ENCODE measurements around the gene SPATA18.

The SPATA18 gene, protein sequence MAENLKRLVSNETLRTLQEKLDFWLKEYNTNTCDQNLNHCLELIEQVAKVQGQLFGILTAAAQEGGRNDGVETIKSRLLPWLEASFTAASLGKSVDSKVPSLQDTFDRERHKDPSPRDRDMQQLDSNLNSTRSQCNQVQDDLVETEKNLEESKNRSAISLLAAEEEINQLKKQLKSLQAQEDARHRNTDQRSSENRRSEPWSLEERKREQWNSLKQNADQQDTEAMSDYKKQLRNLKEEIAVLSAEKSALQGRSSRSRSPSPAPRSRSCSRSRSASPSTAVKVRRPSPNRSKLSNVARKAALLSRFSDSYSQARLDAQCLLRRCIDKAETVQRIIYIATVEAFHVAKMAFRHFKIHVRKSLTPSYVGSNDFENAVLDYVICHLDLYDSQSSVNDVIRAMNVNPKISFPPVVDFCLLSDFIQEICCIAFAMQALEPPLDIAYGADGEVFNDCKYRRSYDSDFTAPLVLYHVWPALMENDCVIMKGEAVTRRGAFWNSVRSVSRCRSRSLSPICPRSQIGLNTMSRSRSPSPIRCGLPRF

DNA sequence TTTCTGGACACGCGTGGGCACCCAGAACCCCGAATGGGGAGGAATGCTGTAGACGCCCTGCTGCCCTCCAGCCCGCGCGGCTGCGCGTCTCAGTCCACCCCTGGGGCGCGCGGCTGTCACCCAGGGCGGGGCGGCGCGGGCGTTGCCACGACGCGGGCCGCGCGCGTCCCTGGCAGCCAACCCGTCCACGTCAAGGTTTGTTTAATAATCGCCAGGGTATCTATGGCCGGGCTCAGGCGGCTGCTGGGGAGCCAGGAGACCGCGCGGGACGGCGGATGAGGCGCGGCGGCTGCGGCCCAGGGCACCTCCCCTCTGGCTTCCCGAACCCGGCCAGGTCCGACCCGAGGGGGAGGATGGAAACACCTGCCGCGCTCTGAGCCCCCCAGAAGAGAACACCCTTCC, at the start of gene SPATA18:
TSS of gene SPATA18 (plus strand) at position 92 of the 402 bp plus-strand sequence. CDS start 401 bp downstream, outside the sequence.
- no peak for TF ChIP-seq CTCF (IDR thresholded peaks at IDR 0.05; ENCODE audit: low read depth, low read length, missing control alignments)
- DNase-seq (ENCODE audit: low read depth) = no peak
- in situ Hi-C loops (cut with HindIII; ENCODE audit: low sequenced_read_pairs) = no loop called here
- H3K4me3 ChIP-seq (ENCODE audit: low read depth, low read length) = peak within 1 kb of the TSS; percentile 70

- H3K4me3 ChIP-seq (ENCODE audit: low read depth, low read length) = no peak overlapping the region
- DNase-seq (ENCODE audit: low read depth) = no peak
- in situ Hi-C loops (cut with HindIII; ENCODE audit: low sequenced_read_pairs) = no loop called here
- no peak for TF ChIP-seq CTCF (IDR thresholded peaks at IDR 0.05; ENCODE audit: low read depth, low read length, missing control alignments)
These were observed 49.5 kb upstream of the SPATA18 start for GRCh38 chr4:52001616-52002015.

- no peak overlapping the region for H3K4me3 ChIP-seq (ENCODE audit: low read depth, low read length)
- DNase-seq (ENCODE audit: low read depth) = no peak
- in situ Hi-C loops (cut with HindIII; ENCODE audit: low sequenced_read_pairs) = no loop called here
- TF ChIP-seq CTCF (IDR thresholded peaks at IDR 0.05; ENCODE audit: low read depth, low read length, missing control alignments) = no peak
These were observed 46.7 kb upstream of the SPATA18 start for GRCh38 chr4:52004414-52004813.

GRCh38 chr4:52005604-52006273, 45.4 kb upstream of the SPATA18 start:
- in situ Hi-C loops (cut with HindIII; ENCODE audit: low sequenced_read_pairs) = no loop called here
- DNase-seq (ENCODE audit: low read depth) = no peak
- TF ChIP-seq CTCF (IDR thresholded peaks at IDR 0.05; ENCODE audit: low read depth, low read length, missing control alignments) = no peak
- H3K4me3 ChIP-seq (ENCODE audit: low read depth, low read length) = no peak overlapping the region

GRCh38 chr4:52006887-52007286, 44.2 kb upstream of the SPATA18 start:
- in situ Hi-C loops (cut with HindIII; ENCODE audit: low sequenced_read_pairs) = no loop called here
- DNase-seq (ENCODE audit: low read depth) = no peak
- TF ChIP-seq CTCF (IDR thresholded peaks at IDR 0.05; ENCODE audit: low read depth, low read length, missing control alignments) = no peak
- H3K4me3 ChIP-seq (ENCODE audit: low read depth, low read length) = no peak overlapping the region

DNA sequence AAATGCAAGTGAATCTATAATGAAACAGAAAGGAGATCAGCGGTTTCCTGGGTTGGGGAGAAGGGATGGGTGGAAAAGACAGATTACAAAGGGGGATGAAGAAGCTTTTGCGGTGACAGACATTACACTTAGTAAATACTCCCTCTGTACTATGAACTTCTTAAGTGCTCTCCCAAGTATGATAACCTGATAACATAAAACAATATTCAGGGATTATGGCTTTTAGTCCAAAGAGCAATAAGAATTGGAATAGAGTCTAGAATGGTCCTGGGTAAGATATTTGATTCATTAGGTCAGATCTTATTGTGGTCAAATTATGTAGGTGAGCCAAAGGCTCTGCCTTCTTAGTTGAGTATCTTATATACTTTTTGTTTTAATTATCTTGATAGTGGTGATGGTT, 40.1 kb upstream of the SPATA18 start:
- no peak overlapping the region for H3K4me3 ChIP-seq (ENCODE audit: low read depth, low read length)
- no peak for DNase-seq (ENCODE audit: low read depth)
- TF ChIP-seq CTCF (IDR thresholded peaks at IDR 0.05; ENCODE audit: low read depth, low read length, missing control alignments) = no peak
- in situ Hi-C loops (cut with HindIII; ENCODE audit: low sequenced_read_pairs) = no loop called here

Measured in astrocyte of the cerebellum (primary cell).